ENCODE measurements around the gene SHANK1.

DNA sequence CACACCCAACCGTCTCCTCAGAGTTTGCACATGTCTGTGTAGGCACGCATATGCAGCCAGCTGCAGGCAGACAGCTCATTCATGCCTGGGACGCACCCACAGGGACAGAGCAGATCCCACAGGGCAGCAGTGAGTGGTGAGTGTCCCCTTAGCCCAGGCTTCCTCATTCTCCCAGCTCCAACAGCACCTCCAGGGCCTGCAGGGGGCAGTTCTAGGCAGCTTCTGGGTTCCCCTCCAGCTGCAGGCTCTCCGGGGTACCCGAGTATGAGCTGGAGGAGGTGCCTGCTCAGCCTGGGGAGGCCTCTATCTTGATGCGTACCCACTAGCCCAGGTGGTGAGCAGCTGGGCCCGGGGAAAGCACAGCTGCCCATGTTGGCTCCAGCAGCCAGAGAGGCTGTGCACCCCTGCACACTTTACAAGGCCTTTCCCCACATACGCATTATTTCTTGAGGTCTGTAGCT, 1.3 kb upstream of the SHANK1 start:
- no peak for TF ChIP-seq POLR2A (IDR thresholded peaks at IDR 0.05; ENCODE audit: low read depth)
- TF ChIP-seq, protein P1, sequence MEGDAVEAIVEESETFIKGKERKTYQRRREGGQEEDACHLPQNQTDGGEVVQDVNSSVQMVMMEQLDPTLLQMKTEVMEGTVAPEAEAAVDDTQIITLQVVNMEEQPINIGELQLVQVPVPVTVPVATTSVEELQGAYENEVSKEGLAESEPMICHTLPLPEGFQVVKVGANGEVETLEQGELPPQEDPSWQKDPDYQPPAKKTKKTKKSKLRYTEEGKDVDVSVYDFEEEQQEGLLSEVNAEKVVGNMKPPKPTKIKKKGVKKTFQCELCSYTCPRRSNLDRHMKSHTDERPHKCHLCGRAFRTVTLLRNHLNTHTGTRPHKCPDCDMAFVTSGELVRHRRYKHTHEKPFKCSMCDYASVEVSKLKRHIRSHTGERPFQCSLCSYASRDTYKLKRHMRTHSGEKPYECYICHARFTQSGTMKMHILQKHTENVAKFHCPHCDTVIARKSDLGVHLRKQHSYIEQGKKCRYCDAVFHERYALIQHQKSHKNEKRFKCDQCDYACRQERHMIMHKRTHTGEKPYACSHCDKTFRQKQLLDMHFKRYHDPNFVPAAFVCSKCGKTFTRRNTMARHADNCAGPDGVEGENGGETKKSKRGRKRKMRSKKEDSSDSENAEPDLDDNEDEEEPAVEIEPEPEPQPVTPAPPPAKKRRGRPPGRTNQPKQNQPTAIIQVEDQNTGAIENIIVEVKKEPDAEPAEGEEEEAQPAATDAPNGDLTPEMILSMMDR (IDR thresholded peaks at IDR 0.05) = no peak

Measured in esophagus muscularis mucosa (tissue), 3 donors.